RWPE2 (cell line): ENCODE results near the gene VPS52.

Experiments used
- ATAC-seq: fragments of 200-7000 bp; cut with Tn5 transposase; 3 replicates; pipeline ENCODE4 v1.9.1; 2021; ENCODE audit warnings: low read depth
- DNase-seq: peaks from one replicate; pipeline ENCODE4 v3.0.0-alpha.2; 2020; ENCODE audit warnings: low spot score
- H3K27ac ChIP-seq: fragments of 450-650 bp; 2 replicates; pipeline ENCODE4 v1.5.1; 2017; ENCODE audit warnings: mild to moderate bottlenecking; ENCODE audit not compliant: poor library complexity, severe bottlenecking
- H3K27me3 ChIP-seq: fragments of 250-450 bp; sonication (Bioruptor Pico); 2 replicates; pipeline ENCODE4 v1.5.1; 2021; ENCODE audit warnings: mild to moderate bottlenecking, moderate library complexity; ENCODE audit not compliant: insufficient read depth, poor library complexity, severe bottlenecking
- H3K36me3 ChIP-seq: fragments of 250-450 bp; sonication (Bioruptor Pico); 2 replicates; pipeline ENCODE4 v1.5.1; 2020; ENCODE audit warnings: low read depth, mild to moderate bottlenecking, moderate library complexity
- H3K4me1 ChIP-seq: fragments of 250-450 bp; sonication (Bioruptor Pico); 2 replicates; pipeline ENCODE4 v1.5.1; 2021; ENCODE audit warnings: mild to moderate bottlenecking, moderate library complexity; ENCODE audit not compliant: insufficient read depth, poor library complexity, severe bottlenecking
- H3K4me3 ChIP-seq: fragments of 250-450 bp; sonication (Bioruptor Pico); 2 replicates; pipeline ENCODE4 v1.5.1; 2021; ENCODE audit warnings: mild to moderate bottlenecking, moderate library complexity; ENCODE audit not compliant: severe bottlenecking
- H3K9me3 ChIP-seq: fragments of 250-450 bp; sonication (Bioruptor Pico); 2 replicates; pipeline ENCODE4 v1.5.1; 2021; ENCODE audit warnings: mild to moderate bottlenecking, moderate library complexity; ENCODE audit not compliant: severe bottlenecking
- CTCF ChIP-seq: fragments of 450-650 bp; IDR thresholded peaks from one replicate; pipeline ENCODE4 v1.5.1; 2017; ENCODE audit warnings: mild to moderate bottlenecking, moderate library complexity; ENCODE audit not compliant: poor library complexity, severe bottlenecking

The VPS52 gene

GRCh38 chr6:33243476-33243875 lies 28.2 kb downstream of the VPS52 start:
- Histone ChIP-seq H3K4me1 (no peaks in the 10 kb centered on the region), H3K27me3 (no peaks in the 10 kb centered on the region)

GRCh38 chr6:33241968-33242367 lies 29.7 kb downstream of the VPS52 start:
- TF ChIP-seq CTCF = no peak
- Histone ChIP-seq H3K36me3 (no peaks in the 10 kb centered on the region), H3K27me3 (no peaks in the 10 kb centered on the region), H3K9me3 (no peaks in the 10 kb centered on the region), H3K27ac (no peak overlapping the region), H3K4me3 (no peak overlapping the region), H3K4me1 (no peaks in the 10 kb centered on the region)
- no peak for ATAC-seq
- DNase-seq = no peak

More at GRCh38 chr6:33243476-33243875, 28.2 kb downstream of the VPS52 start:
- no peak for ATAC-seq
- Histone ChIP-seq H3K4me3 (no peak overlapping the region), H3K36me3 (no peaks in the 10 kb centered on the region), H3K27ac (no peak overlapping the region), H3K9me3 (no peaks in the 10 kb centered on the region)
- no peak for DNase-seq
- no peak for TF ChIP-seq CTCF

- no peaks in the 10 kb centered on the region for H3K36me3 ChIP-seq
- ATAC-seq = no peak
These were observed 33.9 kb downstream of the VPS52 start for GRCh38 chr6:33237741-33238140.

GRCh38 chr6:33236852-33237251 lies 34.8 kb downstream of the VPS52 start:
- Histone ChIP-seq H3K9me3 (no peaks in the 10 kb centered on the region), H3K27me3 (no peaks in the 10 kb centered on the region), H3K4me1 (no peaks in the 10 kb centered on the region), H3K4me3 (no peak overlapping the region), H3K36me3 (no peaks in the 10 kb centered on the region), H3K27ac (no peak overlapping the region)
- ATAC-seq (no peak), DNase-seq (no peak)
- TF ChIP-seq CTCF = no peak

More at GRCh38 chr6:33237741-33238140, 33.9 kb downstream of the VPS52 start:
- no peaks in the 10 kb centered on the region for H3K27me3 ChIP-seq
- H3K27ac ChIP-seq = no peak overlapping the region
- no peak for DNase-seq
- H3K9me3 ChIP-seq = no peaks in the 10 kb centered on the region
- no peak for TF ChIP-seq CTCF
- no peaks in the 10 kb centered on the region for H3K4me1 ChIP-seq
- no peak overlapping the region for H3K4me3 ChIP-seq

- ATAC-seq (no peak), DNase-seq (no peak)
- Histone ChIP-seq H3K4me1 (no peaks in the 10 kb centered on the region), H3K9me3 (no peaks in the 10 kb centered on the region), H3K36me3 (no peaks in the 10 kb centered on the region), H3K27me3 (no peaks in the 10 kb centered on the region), H3K4me3 (no peak overlapping the region), H3K27ac (no peak overlapping the region)
- TF ChIP-seq CTCF = no peak
These were observed 35.3 kb downstream of the VPS52 start for GRCh38 chr6:33236328-33236727.
